T-helper 1 cell treated with Interleukin-12 subunit alpha and Interleukin-12 subunit beta and Interleukin-4 antibody, amounts not matched to agents 30 μg/mL and 1 μg/mL, for 36 hours (primary cell): ENCODE measurements around the gene CRTAC1.

Experiments
- H3K27ac Mint-ChIP-seq: one replicate; pipeline ENCODE4 v1.8.0; 2021; ENCODE audit warnings: mild to moderate bottlenecking, mixed read lengths
- H3K27me3 Mint-ChIP-seq: one replicate; pipeline ENCODE4 v1.8.0; 2021; ENCODE audit warnings: low read depth, mixed read lengths
- H3K36me3 Mint-ChIP-seq: one replicate; pipeline ENCODE4 v1.8.0; 2021; ENCODE audit warnings: low read depth, mixed read lengths
- H3K4me1 Mint-ChIP-seq: one replicate; pipeline ENCODE4 v1.8.0; 2021; ENCODE audit warnings: low read depth, mixed read lengths
- H3K4me3 Mint-ChIP-seq: one replicate; pipeline ENCODE4 v1.8.0; 2021; ENCODE audit warnings: mild to moderate bottlenecking, moderate library complexity, mixed read lengths
- H3K9me3 Mint-ChIP-seq: one replicate; pipeline ENCODE4 v1.8.0; 2021; ENCODE audit warnings: mixed read lengths

Gene CRTAC1

DNA sequence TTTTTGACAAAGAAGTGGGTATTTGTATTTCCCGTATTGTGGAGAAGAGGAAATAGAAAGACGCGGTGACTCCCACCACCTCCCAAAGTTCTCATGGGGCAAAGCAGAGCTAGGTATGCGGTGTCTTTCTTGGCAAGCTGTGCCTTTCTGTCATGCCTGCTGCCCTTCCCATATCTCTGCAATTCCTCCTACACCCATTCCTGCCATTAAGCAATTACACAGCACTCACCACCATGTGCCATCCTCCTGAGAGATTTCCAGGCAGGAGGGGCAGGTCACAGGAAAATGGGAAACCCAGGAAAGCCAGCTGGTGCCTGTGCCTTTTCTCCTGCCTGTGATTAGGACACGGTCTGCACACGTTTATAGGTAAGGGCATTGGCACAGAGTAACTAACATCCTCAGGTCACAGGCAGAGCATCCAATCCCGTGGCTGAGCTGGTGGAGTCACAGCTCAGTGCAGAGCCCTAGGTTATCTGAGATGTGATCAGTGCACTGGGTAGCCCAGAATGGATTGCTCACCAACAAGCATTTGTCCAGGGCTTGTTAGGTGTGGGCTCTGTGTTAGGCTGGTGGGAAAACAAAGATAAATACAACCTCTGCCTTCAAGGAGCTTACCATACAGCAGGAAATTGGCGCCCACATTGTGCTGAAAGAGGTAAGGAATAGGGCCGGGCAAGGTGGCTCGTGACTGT, 9.4 kb upstream of the CRTAC1 start:
- no peak overlapping the region for H3K4me3 Mint-ChIP-seq
- no peaks in the 10 kb centered on the region for H3K9me3 Mint-ChIP-seq
- H3K4me1 Mint-ChIP-seq = no peaks in the 10 kb centered on the region
- H3K36me3 Mint-ChIP-seq = no peaks in the 10 kb centered on the region
- H3K27me3 Mint-ChIP-seq = peaks cover 76% of the 10 kb centered on the region
- no peak overlapping the region for H3K27ac Mint-ChIP-seq

DNA sequence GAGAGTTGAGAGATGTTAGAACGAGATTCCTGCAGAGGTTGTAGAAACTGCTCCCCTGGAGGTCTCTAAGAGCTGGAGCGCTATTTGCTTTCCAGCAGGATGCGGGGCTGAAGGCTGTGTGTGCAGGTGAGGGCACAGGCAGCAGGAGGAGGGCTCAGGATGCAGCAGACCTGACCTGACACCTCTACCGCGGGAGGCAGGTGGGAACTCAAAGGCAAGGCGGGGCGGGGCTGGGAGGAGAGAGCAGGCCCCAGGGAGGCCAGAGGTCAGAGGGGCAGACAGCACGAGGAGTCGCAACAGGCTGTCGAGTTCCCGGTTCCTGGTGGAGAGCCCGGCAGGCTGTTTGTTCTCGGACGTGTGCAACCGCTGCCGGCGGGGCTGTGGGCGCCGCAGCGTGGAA, 7.9 kb upstream of the CRTAC1 start:
- Mint-ChIP-seq H3K27me3 (peaks cover 82% of the 10 kb centered on the region), H3K4me1 (no peaks in the 10 kb centered on the region), H3K4me3 (no peak overlapping the region), H3K27ac (no peak overlapping the region), H3K9me3 (no peaks in the 10 kb centered on the region), H3K36me3 (no peaks in the 10 kb centered on the region)

DNA sequence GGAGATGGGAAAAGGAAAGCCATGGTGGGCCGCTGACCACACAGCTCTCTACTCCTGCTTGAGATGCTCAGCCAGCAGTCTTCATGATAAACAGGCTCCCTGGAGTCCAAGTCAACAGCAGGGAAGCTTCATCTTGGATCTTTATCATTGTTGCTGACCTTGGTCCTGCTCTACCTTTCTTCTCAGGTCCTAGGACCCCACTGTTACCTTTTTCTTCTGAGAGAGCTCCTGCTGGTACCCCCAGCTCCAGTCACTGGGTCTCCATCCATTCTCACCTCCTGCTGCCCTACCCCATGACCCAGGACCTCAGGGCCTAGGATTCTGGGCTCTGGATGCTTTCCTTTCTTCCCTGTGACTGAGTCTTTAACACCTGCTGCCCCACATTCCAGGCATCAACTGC, 5.2 kb upstream of the CRTAC1 start:
- H3K27me3 Mint-ChIP-seq = peaks cover 90% of the 10 kb centered on the region
- no peaks in the 10 kb centered on the region for H3K4me1 Mint-ChIP-seq
- H3K9me3 Mint-ChIP-seq = no peaks in the 10 kb centered on the region
- no peak overlapping the region for H3K27ac Mint-ChIP-seq
- H3K36me3 Mint-ChIP-seq = no peaks in the 10 kb centered on the region
- H3K4me3 Mint-ChIP-seq = no peak overlapping the region

GRCh38 chr10:98033515-98033914, 3.1 kb upstream of the CRTAC1 start:
- Mint-ChIP-seq H3K27me3 (peaks cover 82% of the 10 kb centered on the region), H3K4me3 (no peak overlapping the region), H3K4me1 (peaks cover 3% of the 10 kb centered on the region), H3K9me3 (no peaks in the 10 kb centered on the region), H3K36me3 (no peaks in the 10 kb centered on the region), H3K27ac (no peak overlapping the region)

DNA sequence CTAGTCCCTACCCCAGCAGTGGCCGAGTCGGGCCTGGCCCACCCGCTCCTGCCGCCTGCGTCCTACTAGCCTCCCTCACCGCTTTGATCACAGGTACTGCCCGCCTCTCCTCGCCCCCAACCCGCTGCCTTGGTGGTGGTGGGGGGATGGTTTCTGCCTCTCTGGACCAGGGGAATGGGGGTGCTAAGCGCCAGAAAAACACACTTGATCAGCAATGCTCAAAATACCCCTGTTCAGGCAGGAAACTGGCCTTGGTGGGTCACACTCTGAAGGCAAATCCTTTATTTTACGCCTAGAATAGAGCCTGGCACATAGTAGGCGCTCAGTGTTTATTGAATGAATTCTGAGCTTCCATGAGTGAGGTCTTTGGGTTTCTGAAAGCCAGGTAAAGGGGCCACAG, 1.0 kb upstream of the CRTAC1 start:
- Mint-ChIP-seq H3K4me1 (peaks cover 6% of the 10 kb centered on the region), H3K9me3 (no peaks in the 10 kb centered on the region), H3K27me3 (peaks cover 71% of the 10 kb centered on the region), H3K36me3 (no peaks in the 10 kb centered on the region), H3K27ac (no peak overlapping the region), H3K4me3 (no peak overlapping the region)

DNA sequence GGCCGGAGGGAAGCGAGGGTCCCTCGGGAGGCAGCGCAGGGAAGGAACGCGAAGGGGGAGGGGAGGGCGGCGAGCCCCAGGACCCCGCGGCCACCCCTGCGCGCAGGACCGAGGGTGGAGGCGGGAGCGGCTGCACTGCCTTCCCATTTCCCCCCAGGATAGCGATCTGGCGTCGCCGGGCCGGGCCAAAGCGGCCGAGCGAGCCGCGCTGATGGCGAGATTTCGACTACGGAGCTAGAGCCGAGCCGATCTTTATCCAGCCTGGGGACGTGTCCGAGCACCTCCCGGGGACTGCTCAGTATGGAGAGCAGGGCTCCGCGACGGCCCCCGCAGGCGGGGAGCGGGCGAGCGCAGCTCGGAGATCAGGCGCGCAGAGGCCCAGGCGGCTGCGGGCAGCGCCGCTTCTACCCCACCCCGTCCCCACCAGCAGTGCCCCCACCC, 590 bp upstream of the CRTAC1 start:
- H3K9me3 Mint-ChIP-seq = no peaks in the 10 kb centered on the region
- no peak overlapping the region for H3K27ac Mint-ChIP-seq
- peaks cover 67% of the 10 kb centered on the region for H3K27me3 Mint-ChIP-seq
- no peaks in the 10 kb centered on the region for H3K36me3 Mint-ChIP-seq
- H3K4me3 Mint-ChIP-seq = no peak overlapping the region
- H3K4me1 Mint-ChIP-seq = peaks cover 6% of the 10 kb centered on the region

GRCh38 chr10:98029149-98030092, 1.0 kb downstream of the CRTAC1 start:
- Mint-ChIP-seq H3K27ac (no peak overlapping the region), H3K4me1 (peaks cover 6% of the 10 kb centered on the region), H3K4me3 (no peak overlapping the region), H3K9me3 (no peaks in the 10 kb centered on the region), H3K27me3 (peaks cover 63% of the 10 kb centered on the region), H3K36me3 (no peaks in the 10 kb centered on the region)

- H3K4me1 Mint-ChIP-seq = peaks cover 6% of the 10 kb centered on the region
- H3K27me3 Mint-ChIP-seq = peaks cover 60% of the 10 kb centered on the region
- H3K36me3 Mint-ChIP-seq = no peaks in the 10 kb centered on the region
- no peak overlapping the region for H3K27ac Mint-ChIP-seq
- no peaks in the 10 kb centered on the region for H3K9me3 Mint-ChIP-seq
- H3K4me3 Mint-ChIP-seq = no peak overlapping the region
These were observed 2.2 kb downstream of the CRTAC1 start for GRCh38 chr10:98028168-98028770.

GRCh38 chr10:98023024-98023423, 7.4 kb downstream of the CRTAC1 start:
- Mint-ChIP-seq H3K9me3 (no peaks in the 10 kb centered on the region), H3K4me1 (no peaks in the 10 kb centered on the region), H3K36me3 (no peaks in the 10 kb centered on the region), H3K4me3 (no peak overlapping the region), H3K27ac (no peak overlapping the region), H3K27me3 (peaks cover 30% of the 10 kb centered on the region)

- Mint-ChIP-seq H3K4me3 (no peak overlapping the region), H3K36me3 (no peaks in the 10 kb centered on the region), H3K27ac (no peak overlapping the region), H3K27me3 (peaks cover 28% of the 10 kb centered on the region), H3K4me1 (no peaks in the 10 kb centered on the region), H3K9me3 (no peaks in the 10 kb centered on the region)
These were observed 9.6 kb downstream of the CRTAC1 start for GRCh38 chr10:98020784-98021183.

DNA sequence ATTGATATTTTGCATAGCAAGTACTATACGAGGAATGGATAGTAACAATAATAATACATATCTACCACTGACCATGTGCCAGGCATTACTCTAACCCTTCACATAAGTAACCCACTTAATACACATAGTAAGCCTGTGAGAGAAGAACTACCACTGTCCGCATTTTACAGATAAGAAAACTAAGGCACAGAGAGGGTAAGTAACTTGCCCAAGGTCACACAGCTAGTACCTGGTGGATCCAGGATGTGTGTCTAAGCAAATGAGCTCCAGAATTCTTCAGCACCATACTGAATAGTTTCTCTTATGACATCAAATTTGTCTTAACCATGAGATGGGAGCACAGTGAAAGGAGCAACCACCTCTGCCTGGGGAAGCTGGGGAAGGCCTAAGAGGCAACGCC, 10.2 kb downstream of the CRTAC1 start:
- Mint-ChIP-seq H3K36me3 (no peaks in the 10 kb centered on the region), H3K9me3 (no peaks in the 10 kb centered on the region), H3K4me1 (no peaks in the 10 kb centered on the region), H3K4me3 (no peak overlapping the region), H3K27me3 (peaks cover 22% of the 10 kb centered on the region), H3K27ac (no peak overlapping the region)

DNA sequence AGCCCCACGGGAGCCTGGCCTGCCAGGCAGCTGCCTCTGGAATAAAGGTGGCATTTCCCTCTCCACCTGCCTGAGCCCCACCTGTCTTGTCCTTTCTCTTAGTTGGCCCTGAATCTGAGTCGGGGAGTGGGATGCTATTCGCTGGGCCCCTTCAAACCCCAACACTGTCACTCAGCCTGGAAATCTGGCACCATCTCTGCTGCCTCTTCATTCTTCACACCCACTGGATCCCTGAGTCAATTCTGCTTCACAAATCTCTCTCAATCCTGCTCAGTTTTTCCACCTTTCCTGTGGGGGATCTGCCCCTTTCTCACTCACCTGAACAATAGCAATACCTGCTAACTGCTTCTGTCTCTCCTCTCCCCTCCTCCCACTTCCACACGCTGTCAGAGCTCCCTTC, 10.6 kb downstream of the CRTAC1 start:
- no peaks in the 10 kb centered on the region for H3K4me1 Mint-ChIP-seq
- H3K27me3 Mint-ChIP-seq = peaks cover 18% of the 10 kb centered on the region
- no peak overlapping the region for H3K27ac Mint-ChIP-seq
- H3K9me3 Mint-ChIP-seq = no peaks in the 10 kb centered on the region
- H3K4me3 Mint-ChIP-seq = no peak overlapping the region
- H3K36me3 Mint-ChIP-seq = no peaks in the 10 kb centered on the region

- peaks cover 4% of the 10 kb centered on the region for H3K27me3 Mint-ChIP-seq
- H3K27ac Mint-ChIP-seq = no peak overlapping the region
- no peak overlapping the region for H3K4me3 Mint-ChIP-seq
- H3K36me3 Mint-ChIP-seq = no peaks in the 10 kb centered on the region
- H3K9me3 Mint-ChIP-seq = no peaks in the 10 kb centered on the region
- H3K4me1 Mint-ChIP-seq = no peaks in the 10 kb centered on the region
These were observed 13.5 kb downstream of the CRTAC1 start for GRCh38 chr10:98016772-98017475.

GRCh38 chr10:98013776-98014175, 16.6 kb downstream of the CRTAC1 start:
- no peaks in the 10 kb centered on the region for H3K4me1 Mint-ChIP-seq
- H3K27me3 Mint-ChIP-seq = peaks cover 8% of the 10 kb centered on the region
- no peak overlapping the region for H3K27ac Mint-ChIP-seq
- no peak overlapping the region for H3K4me3 Mint-ChIP-seq
- no peaks in the 10 kb centered on the region for H3K9me3 Mint-ChIP-seq
- no peaks in the 10 kb centered on the region for H3K36me3 Mint-ChIP-seq
